GF-D8 (cell line): Measurements from ENCODE around the gene DRAXIN.
A peak's percentile ranks its signal among the peaks of the same experiment; 100 is the strongest.

Experiments used
- DNase-seq: peaks from one replicate; lab custom pipeline; 2025; lab: John Stamatoyannopoulos, UW

Gene DRAXIN

DNA sequence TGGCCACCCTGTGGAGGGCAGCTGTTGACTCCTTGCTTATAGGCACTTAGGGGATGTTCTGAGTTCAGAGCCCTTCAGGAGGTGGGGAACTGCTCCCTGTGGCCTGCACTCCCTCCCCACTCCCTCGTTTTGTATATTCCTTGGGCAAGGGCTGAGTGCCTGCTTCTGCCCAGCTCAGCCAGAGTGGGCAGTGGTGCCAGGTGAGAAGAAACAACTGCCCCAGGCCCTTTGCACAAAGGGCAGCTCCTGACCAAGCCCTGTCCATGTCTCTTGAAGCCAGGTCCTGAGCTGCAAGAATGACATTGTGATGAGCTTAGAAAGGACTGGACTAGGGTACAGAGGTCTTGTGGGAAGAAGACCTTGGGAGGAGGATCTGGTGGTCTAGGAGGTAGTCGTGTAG is 46.6 kb downstream of the DRAXIN start:
- no peak for DNase-seq

DNA sequence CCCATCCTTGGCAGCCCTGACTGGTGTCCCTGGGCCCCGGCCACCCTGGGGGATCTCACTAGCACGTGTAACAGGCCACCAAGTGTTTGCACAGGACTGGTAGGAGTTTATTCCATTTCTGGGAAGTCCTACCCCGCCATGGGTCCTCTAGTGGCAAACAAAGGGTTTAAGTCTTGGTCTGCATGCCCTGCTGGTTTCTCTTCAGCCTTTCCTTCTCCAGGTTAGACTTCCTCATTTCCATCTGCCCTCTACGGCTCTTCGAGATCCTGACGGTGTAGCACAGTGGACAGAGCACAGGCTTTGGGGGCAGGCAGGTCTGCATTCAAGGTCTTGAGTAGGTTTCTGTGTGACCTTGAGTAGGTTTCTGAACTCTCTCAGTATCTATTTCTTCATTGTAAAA is 47.3 kb downstream of the DRAXIN start:
- DNase-seq = peak; percentile 65

DNA sequence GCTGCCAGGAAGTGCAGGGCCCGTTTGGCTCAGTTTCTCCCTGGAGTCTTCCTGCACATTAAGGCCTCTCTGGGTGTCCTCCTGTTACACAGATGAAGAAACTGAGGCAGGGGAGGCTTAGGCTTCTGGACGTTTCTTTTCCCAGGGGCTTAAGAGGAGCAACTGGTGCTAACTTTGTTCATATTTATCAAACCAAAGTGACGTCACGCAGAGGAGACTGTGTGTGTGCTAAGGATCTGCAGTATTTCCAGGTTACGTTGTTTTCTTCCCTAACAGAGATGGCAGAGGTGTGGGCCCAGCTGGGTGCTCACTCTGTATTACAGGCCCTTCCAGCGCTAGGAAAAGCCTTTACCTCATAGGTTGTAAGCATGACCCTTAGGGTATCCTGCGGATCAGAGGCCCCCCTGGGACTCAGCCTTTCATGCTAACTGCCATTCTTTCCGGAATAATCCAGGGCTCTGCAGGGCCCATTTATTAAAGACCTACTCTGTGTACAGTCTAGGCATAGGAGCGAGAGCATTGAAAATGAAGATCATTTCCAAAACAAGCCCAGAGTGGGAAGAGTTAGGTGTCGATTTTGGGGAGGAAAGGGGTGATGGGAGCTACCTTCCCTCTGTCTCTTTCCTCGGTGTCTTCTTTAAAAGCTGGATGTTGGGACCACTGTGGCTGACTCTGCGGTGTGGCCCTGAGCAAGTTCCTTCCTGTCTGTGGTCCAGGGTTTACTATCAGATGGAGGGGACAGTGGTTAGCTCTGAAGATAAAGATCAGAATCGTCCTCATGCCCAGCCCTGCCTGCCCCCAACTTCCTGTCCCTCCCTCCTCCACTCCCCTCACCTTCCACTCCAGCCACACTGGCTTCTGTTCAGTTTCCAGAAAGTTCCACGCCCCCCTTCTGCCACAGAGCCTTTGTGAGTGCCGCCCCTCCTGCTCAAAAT is 49.0 kb downstream of the DRAXIN start:
- peak; percentile 93 for DNase-seq

DNA sequence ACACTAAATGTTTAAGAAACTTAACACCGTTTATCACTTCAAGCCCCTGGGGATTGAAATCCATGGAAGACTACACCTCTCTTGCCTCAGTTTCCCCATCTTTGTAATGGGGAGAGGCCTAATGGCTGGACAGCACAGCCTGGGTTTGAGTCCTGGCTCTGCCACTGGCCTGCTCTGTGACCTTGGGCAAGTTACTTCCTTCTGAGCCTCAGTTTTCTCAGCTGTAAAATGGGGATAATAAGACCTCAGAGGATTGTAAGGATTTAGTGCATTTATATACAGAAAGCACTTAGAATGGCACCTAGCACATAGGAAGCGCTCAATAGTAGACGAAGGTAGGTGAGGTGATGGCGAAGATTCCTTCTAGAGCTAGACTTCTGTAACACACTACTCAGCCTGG is 50.0 kb downstream of the DRAXIN start:
- no peak for DNase-seq

DNA sequence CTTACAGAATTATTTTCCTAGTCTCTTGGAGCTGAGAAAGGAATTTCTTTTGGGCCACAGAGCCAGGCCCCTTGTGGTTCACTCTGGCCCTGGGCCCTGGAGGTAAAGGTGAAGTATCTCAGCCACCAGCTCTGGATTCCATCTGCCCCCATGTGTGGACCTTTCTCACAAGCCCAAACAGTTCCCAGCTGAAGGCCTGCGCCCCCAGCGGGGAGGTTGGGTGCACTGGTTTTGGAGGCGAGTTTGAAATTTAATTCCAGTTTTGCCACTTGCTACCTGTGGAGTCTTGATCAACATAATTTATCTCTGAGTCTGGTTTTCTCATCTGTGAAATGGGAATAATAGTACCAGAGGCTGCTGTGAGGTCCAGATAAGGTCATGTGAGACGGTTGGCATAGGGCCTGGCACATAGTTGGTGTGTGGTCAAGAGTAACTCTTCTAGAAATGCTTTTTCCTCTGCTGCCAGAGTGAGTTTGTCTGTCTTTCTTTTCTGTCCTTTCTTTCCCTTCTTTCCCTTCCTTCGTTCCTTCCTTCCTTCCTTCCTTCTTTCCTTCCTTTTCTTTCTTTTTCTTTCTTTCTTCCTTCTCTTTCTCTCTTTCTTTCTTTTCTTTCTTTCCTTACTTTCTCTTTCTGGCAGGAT is 50.5 kb downstream of the DRAXIN start:
- no peak for DNase-seq

DNA sequence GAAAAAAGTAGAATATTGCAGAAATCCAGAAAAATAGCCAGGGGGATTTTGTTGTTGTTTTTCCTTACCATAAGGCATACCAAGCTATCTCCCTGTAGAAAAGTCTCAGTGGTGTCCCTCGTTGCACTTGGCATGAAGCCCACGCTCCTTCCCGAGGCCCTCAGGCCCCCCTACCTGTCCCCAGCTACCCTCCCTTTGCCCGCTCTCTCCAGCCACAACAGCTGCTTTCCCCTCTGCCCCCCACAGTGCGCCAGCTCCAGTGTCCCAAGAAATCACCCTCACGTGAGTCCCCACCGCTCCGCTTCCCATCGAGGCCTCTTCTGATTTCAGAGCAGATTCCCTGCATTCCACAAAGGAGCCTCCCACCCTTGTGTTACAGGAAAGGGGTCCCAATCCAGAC is 52.8 kb downstream of the DRAXIN start:
- DNase-seq = no peak

DNA sequence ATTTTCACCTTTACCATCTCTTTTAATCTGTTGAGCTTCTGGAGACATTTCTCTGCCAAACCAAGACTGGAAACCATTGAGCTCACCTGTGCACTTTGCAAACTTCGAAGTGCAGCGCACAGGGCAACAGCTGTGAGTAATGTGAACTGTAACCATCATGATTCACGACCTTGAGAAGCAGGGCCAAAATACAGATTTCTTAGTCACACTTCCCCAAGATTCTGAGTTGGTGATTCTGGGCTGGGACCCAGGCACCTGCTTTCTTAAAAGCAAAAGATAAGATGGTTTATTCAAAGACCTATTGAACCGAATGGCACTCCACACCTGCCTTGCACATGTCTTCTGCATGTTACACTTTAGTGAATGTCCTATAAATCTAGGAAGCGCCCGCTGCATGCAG is 54.6 kb downstream of the DRAXIN start:
- no peak for DNase-seq

DNA sequence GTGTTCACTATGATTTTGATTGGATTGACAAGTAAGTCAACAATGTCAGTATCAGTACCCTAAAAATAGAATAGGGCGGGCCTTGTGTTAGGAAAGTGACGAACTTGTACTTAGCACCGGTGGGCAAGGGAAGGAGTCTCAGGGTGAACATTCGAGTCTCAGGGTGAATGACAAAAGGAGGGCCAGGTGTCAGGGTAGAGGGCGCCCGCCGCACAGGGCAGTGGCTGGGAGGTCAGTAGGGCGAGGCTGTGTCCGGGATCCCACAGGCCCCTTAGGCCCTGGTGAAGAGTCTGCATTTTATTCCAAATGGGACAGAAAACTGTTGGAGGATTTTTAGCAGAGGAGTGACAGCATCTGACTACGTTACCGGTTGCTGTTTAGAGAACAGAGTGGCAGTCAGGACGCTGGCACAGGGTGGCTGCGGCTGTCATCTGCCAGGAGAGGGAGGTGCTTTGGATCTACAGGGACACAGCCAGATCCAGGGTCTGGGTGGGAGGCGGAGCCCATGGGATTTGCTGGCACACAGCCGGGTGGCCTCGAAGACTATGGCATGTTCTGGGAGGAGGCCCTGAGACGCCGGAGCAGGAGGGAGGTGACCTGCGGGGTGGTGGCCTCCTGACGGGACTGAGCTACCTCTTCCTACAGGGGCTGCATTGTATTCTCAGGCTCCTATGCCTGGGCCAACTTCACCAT is 55.4 kb downstream of the DRAXIN start:
- DNase-seq = no peak

DNA sequence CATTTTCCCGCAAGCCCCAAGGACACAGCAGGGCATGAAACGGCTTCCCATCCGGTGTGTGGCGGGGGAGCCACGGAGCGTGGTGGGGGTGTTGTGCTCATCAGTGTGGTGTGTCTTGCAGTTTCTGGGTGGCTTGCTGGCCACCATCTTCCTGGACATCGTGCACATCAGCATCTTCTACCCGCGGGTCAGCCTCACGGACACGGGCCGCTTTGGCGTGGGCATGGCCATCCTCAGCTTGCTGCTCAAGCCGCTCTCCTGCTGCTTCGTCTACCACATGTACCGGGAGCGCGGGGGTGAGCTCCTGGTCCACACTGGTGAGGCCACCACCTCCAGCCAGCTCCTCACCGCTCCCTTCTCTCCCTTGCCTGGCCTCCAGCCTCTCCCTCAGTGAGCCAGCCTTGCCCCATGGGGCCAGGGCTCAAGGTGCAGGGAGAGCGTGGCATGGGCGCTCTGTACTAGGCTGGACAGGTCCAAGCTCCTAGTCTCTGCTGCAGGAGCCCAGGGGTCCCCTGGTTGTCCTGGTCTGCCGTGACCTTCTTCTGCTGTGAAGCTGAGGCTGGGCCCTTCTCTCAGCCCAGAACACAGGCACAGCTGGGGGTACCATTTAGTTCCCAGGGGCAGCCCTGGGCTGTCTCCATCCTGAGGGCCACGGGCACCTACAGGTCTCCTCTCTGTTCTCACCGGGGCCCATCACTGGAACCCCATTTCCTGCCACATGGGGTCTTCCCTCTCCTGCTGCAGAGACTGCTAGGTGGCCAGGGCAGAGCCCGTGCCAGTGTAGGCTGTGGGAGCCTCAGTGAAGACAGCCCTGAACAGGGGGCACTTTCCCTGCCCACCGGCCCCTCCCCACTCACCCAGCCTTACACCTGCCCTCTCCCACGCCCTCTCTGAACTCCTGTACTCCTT is 57.0 kb downstream of the DRAXIN start:
- no peak for DNase-seq

DNA sequence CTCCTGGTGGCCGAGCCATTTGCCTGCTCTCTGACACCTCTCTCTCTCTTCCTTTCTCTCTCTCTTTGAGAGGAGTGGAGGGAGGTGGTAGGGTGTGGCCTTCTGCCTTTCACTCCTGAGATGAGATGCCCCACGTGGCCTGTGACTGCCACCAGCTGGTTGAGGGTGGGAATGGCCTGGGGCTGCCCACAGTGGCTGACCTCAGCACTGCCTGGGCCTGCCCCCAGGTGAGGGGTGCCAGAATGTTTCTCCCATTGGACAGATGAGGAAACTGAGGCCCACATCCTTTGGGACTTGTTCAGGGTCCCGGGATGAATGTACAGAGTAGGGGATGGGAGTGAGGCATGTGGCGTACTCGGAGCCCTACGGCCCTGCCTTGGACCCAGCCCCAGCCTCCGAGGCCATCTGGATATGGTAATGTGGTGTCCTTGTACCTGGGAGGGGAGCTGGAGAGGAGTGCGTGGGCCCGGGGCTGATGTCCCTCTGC is 57.7 kb downstream of the DRAXIN start:
- peak; percentile 10 for DNase-seq

DNA sequence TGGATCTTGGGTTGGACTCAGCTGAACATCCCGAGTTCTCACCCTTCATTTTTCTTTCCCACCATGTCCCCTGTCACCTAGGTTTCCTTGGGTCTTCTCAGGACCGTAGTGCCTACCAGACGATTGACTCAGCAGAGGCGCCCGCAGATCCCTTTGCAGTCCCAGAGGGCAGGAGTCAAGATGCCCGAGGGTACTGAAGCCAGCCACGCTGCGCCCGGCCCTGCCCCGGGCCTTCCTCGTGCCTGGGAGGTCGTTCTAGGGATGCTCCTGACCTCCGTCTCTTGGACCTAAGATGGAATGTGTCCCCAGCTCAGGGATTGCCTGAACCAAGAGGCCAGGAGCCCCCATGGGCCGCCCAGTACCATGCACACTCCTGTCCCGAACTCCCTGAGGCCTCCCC is 58.5 kb downstream of the DRAXIN start:
- DNase-seq = no peak

DNA sequence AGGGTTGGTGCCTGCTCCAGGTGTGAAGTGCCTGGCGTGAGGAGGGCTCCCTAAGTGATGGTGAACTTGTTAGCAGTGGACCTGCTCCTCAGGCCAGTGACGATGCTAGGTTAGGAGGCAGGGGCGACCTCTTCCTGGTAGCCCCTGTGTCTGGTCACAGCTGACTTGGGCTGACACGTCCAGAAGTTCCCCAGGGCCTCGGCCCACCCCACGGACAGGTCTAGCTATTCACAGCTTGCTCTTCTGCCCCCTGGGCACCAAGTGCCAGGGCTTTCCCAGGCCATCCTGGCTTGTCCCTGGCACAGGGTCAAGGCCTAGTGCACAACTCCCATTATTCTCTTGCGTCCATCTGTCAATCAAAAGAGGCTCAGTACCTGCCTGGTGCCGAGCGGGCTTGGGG is 59.6 kb downstream of the DRAXIN start:
- DNase-seq = no peak

DNA sequence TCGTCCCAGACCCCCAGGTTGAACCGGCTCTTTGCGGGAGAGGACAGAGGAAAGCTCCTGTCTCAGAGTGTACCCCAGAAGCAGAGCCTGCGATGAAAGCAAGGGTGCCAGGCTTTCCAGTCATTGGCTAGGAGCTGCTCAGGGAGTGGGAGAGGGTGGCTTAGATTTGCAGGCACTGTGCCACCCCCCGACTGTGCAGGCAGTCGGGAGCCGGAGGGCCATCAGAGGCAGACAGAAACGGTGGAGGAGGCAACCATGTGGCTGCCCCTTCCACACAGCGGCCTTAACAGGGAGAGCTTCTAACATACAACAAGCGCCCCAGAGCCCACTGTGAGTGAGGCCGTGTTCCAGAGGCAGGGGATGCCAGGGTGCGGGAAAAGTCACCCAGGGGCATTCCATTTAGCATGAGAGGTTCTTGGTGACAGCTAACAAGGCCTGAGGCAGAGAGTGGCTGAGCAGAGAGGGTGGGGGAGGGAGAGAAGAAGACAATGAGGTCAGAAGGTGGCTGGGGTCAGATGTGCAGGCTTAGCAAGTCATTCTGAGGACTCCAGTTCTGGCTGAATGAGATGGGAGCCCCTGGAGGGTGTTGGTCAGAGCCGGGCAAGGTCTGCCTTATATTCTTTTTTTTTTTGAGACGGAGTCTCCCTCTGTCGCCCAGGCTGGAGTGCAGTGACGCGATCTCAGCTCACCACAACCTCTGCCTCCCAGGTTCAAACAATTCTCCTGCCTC is 61.0 kb downstream of the DRAXIN start:
- DNase-seq = no peak

DNA sequence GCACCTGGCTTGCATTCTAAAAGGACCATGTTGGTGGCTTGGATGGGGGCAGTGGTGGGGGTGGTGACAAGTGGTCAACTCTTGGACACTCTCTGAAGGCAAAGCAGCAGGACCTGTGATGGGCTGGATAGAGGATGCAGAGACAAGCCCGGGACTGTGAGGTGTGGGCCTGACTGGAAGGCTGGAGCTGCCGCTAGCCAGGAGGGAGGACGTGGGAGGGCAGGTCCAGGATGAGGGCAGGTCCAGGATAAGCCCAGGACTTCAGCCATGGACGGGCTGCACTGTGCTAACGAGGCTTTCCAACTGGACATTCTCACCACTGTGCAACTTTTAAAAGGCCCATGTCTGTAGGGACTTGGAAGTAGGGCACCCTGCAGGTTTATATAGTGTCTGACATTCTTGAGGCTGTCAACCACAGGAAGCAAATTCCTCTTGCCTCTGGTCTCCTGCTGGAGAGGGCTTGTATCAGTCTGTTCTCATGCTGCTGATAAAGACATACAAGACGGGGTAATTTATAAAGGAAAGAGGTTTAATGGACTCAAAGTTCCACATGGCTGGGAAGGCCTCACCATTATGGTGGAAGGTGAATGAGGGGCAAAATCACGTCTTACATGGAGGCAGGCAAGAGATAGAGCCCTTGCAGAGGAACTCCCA is 62.2 kb downstream of the DRAXIN start:
- no peak for DNase-seq

DNA sequence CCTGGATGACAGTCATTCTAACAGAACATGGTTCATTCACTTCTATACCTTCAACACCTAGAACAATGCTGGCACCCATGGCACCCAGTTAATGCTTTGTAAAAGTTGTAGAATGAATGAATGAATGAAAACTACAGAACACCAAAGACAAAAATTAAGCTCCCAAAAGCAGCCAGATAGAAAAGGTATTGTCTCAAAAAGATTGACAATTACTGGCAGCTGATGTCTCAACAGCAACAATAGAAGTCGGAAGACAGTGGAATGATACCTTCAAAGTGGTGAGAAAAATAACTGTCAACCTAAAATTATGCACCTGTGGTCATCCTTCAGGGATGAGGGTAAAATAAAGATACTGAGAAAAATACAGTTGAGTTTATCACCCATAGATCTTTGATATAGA is 65.5 kb downstream of the DRAXIN start:
- no peak for DNase-seq

DNA sequence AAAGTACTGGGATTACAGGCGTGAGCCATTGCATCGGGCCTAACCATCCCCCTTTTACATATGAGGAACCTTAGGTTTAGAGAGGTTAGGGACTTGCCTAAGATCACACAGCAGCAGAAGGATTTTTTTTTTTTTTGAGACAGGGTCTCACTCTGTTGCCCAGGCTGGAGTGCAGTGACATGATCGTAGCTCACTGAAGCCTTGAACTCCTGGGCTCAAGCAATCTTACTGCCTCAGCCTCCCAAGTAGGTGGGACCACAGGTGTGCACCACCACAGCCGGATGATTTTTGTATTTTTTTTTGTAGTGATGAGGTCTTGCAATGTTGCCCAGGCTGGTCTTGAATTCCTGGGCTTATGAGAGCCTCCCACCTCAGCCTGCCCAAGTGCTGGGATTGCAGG is 68.3 kb downstream of the DRAXIN start:
- no peak for DNase-seq

DNA sequence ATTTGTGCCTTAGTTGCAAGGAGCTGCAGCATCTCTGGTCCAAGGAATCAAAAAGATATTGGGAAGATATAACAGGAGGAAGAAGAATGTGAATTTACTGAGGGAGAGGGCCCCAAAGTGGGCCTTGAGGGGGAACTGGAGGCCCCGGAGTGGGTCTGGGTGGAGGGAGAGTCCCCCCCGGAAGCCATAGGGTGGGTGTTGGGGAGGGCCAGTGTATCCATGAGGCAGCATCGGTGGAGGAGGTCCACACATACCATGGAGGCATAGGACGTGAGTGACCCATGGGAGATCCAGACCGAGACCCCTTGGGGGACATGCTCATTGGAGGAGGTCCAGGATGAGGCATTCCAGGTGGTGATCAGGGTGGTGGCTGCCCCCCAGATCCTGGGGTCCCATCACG is 69.8 kb downstream of the DRAXIN start:
- DNase-seq = no peak

DNA sequence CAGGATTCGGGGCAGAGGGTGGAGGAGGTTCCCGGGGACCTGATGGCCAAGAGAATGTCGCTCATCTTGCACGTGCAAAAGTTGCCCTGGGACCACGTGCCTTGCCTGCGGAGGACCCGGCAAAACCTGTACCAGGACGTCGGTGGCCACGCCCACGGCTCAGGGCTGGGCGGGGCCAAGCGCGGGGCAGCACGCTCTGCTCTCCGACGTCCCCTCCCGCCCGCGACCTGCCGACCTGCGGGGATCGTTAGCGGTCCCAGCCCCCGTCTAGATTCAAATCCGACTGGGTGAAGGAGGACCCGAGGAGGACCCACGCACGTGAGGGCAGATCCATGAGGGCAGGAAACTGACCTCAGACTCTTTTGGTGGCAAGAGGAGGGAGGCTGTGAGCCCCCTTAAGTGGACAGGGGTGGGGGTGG is 70.5 kb downstream of the DRAXIN start, which contains the start of gene C1orf167:
Gene C1orf167, plus strand, starts transcription at position 206 of the 419 bp plus-strand sequence. CDS start 2,208 bp downstream, outside the sequence.
- no peak for DNase-seq

DNA sequence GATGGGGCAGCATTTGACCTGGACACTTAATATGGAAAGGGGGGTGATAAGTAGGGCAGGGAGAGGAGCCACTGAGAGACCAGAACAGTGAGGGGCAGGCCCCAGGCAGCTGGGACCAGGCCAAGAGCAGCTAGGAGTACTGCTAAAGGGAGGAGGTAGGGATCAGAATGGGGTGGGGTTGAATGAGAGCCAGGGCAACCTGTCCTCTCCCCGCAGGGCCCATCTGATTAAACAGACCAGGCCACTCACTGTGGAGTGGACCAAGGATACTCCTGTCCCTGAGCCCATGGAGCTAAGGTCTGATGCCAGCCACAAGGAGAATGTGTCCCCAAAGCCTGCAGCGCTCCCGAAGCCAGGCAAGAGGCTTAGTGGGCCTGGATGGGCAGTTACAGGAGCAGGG is 72.6 kb downstream of the DRAXIN start:
- no peak for DNase-seq

DNA sequence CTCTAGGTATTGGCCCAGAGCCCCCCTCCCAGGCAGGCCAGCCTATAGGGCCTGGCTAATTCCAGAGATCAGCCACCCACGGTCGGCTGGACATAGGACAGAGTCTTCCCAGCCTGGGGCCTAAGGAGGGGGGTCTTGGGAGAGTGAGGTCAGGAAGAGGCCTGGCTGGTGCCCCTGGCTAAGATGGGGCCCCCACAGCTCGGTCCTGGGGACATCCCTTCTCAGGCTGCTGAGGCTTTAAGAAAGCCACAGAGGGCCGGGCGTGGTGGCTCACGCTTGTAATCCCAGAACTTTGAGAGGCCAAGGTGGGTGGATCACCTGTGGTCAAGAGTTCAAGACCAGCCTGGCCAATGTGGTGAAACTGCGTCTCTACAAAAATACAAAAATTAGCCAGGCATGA is 73.0 kb downstream of the DRAXIN start:
- DNase-seq = no peak
